Measurements from ENCODE around the gene SBF1.

- TF ChIP-seq CTCF (IDR thresholded peaks at IDR 0.05) (no peak), ZFX (IDR thresholded peaks at IDR 0.05; ENCODE audit: borderline replicate concordance) (no peak)
Observed at GRCh38 chr22:50432131-50432876, 42.5 kb downstream of the SBF1 start.

Data from 22Rv1 (cell line).